HS-27A (cell line): Measurements from ENCODE around the gene CHRND.

Experiments used
- DNase-seq: peaks from one replicate; pipeline ENCODE4 v3.0.0-alpha.2; 2012; ENCODE audit warnings: low read depth, missing footprints

The CHRND gene

DNA sequence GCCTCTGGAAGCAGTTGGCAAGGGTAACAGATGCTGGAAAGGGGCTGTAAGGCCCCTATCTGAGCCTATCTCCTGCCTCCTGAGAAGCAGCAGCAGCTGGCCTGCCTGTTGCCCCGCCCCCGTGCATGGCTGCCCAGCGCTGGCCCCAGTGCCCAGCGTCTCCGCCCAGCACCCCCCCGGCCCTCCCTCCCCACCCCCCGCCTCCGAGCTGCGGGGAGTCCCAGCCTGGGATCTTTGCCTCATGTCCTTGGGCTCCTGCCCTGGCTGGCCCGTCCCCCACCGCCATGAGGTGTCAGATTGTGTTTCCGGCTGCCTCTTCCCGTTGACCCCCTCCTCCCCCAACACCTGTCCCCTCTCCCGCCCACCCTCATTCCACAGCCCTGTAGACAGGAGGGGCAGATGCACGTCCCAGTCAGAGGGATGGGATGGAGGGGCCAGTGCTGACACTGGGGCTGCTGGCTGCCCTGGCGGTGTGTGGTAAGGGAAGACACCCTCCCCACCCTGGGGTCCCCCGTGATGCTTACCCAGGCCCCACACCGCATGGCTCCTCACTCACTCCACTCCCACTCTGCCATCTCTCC is at the start of gene CHRND:
Gene CHRND (plus strand): TSS at position 370 of the 581 bp plus-strand sequence. CDS start 56 bp downstream, at position 426.
- no peak for DNase-seq

DNA sequence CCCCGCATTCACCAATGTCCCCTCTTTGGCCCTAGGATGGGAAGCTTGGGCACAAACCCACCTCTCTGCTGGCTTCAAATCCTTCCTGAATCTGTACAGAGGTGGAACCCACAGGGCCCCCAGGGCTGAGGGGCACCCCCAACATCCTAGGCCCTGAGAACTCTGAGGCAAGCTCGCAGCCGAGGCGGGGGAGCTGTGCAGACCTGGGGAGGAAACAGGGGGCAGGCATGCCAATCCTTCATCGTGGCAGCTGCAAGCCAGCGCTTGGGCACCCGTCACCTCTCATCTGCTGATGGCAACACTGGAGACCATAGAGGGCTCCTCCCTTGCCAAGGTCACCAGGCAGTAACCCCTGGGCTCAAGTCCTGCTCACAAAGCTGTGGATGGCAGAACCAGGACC is 49.2 kb upstream of the CHRND start:
- no peak for DNase-seq

DNA sequence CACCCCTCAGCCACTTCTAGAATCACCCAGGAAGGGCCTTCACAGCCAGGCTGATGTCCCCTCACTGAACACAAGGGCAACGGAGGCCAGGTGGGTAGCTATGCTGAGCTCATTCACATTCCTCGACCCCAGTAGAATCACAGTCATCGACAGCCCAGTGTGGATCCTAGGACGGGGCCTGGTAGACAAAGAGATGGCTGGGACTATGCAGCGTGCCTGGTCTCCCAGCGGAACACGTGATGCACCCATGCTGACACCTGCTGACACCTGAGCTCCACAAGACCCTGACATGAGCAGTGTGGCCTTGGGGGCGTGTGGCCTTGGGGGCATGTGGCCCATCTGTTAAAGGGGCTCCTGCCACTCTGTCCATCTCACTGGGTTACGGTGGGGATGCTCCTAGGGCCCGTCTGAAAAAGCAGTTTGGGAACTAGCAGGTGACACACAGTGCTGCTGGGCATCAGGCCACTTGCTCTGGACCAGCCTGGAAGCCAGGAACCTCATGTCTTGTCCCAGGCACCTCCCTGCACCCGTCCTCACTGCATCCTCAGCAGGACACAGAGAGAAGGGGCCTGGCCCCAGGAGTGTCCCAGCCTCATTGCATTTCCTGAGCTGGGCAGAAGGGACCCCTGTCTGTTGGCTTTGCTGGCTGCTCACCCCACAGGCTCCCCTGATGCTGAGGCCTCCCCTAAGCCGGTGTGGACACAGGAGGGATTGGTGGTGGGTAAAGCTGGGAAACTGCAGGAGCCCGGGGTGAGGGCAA is 48.0 kb upstream of the CHRND start:
- DNase-seq = no peak

DNA sequence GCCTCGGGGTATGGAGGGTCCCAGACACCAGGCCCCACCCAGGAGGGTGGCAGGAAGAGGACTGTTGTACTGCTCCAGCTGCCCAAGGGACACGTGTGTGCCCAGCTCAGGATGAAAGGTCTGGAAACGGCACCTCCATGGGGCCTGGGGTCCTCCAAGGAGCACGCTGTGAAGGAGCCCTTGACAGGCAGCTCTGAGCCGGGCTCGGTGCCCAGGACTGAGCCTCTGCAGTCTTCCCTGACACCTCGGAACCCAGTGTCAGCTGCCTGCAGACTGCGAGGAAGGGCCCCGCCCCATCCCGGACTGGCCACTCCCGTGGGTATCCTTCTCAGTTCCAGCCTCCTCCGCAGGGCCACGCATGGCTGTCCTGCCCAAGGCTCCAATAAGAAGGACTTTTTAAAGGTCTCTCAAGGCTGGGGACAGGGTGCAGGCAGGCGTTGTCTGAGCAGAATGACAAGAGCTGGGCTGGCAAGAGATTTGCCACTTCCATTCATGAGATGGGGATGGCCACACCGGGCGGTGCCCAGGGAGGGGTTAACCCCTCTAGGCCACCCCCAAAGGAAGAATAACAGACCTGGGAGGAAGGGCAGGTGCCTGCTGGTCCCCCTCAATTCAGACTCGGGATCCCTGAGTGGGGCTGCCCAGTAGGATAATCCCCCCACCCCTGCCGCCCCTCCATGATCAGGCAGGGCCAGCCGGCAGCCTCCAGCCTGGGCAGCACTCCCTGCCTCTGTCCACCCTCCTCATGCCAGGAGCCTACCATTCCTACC is 47.2 kb upstream of the CHRND start:
- DNase-seq = no peak

DNA sequence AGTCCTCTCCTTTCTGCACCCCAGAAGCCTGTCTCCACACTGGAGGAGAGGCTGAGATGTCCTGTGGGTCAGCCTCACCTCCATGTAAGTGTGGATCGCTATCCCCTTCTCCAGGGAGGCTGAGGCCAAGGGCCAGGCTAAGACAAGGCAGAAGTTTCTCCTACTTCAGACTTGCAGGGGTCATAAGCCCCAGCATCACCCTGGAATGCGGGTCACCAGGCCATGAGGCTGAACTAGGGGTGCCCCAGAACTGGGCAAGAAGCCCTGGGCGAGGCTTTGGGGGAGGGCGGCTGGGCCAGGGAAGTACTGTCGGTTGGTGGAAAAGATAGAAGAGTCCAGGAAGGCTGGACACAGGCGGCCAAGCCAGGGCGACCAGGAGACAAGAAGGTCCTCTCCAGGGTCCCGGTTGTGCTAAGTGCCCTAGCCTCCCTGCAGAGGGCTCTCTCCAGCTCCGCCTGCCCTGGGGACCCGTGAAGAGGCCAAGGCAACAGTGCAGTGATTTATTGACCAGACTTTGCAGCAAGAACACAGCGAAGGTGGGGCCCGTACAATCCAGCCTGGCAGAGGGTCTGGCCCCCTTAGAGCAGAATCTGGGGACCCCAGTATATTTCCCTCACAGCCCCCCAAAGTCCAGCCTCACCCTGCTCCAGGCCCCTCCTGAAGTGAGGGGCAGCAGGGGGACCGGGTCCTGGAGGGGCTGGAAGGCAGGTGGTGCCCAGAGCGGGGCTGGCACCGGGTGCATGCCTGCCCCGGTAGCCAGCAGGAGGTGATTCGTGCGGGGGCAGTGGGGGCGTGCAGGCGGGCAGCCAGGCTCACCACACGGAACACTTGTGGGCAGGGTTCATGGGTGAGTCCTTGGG is 46.4 kb upstream of the CHRND start:
- DNase-seq = no peak

DNA sequence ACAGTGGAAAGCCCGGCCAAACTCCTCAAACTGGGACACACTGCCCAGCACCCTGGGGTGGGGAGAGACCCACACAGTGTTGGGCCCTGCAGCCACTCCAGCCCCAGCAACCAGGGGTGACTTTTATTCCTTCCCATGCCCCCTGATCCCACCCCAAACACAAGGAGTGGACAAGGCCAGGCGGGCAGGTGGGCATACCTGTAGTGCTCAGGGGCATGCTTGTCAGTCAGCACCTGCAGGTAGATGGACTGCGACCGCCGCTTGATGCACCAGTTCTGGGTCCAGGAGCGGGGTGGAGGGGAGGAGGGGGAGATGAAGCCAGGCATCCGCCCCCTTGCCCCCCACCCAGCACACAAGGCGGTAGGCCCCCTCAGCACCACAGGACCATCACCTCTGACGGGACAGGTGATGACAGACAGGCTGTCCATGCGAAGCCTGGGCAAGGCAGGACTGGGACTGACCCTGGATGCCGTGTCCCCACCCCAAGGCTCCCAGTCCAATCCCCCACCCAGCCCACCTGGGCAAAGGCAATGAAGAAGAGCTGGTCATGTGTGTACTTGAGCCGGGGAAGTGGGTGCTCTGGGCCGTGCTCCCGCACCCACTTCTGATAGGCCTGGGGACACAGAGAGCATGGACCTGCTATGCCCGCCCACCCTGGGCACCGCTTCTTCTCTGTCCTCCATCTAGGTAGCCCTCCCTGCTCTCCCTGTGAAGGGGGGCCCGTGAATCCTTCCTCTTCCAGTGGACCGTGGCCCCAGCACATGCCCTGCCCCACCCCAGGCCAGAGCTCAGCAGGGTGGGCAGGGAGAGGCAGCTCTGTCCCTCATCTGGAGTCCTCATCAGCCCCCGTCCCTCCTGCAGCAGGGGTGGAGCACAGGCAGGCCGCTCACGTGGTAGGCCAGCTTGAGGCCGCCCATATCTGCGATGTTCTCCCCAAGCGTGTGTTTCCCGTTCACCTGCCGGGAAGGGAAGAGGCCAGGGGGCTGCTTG is 45.5 kb upstream of the CHRND start:
- no peak for DNase-seq

DNA sequence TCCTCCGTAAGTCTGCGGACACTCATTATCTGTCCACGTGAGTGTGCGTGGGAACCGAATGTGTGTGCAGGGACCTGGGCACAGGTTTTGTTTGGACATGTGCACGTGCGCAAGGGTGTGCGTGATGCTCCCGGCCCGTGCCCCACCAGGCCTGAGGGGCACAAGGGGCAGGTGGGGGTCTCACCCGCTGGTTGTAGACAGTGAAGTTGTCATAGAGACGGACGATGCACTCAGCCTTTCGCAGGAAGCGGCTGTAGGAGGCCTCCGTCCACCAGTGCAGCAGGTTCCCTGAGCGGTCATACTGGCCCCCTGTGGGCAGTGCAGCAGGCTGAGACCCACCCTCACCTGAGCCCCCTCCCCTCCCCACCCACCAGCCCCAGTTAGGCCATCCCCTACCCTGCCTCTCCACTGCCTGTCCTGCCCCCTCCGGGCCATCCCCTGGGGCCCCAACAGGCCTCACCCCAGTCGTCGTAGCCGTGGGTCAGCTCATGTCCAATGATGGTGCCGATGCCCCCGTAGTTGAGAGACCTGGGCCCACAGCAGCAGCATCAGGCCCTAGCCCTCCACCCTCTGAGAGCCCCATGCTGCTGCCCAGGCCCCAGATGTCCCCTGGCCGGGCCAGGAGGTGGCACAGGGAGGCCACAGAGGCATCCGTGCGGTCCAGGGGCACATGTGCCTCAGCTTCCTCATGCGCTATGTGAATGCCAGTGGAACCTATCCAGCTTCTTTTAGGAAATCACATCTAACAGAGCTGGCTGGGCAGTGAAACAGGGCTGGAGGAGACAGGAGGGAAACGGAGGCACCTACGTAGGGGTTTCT is 44.4 kb upstream of the CHRND start:
- no peak for DNase-seq

DNA sequence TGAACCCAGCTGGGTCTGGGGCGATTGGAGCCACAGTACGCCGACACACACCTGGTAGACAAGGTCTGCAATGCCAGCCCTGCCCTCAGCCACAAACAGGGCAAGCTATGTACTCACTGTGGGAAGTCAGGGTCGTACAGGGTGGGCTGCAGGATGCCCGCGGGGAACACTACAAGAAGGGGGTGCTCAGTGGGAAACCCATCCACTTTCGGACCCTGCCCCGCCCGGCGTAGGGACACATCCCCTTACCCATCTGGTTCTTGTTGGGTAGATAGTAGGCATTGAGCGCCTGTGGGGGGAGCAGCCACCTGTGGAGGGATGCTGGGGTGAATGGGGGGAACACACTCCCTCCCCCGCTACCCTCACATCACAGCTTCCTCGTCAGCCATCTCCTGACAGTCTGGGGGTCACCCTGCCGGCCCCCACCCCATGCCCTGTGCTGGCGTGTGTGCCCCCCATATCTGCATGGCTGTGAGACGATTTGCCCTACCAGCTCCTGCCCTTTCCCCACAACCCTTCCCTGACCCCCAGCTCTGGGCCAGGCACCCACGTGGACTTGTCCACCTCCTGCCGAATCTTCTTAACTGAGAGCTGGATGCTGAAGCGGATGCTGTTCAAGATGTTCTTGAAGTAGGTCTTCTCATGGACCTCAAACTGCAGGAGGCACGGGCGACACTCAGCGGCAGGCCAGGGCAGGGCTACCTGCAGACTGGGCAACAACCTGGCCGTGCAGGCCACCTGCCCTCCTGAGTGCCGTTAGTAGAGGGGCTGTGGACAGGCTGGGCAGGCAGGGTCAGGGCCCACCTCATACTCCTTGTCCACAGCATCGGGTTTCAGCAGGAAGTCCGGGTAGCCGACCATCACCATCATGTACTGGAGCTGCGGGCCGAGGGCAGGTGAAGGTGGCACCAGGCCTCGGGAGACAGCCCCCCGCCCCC is 43.4 kb upstream of the CHRND start:
- DNase-seq = no peak

DNA sequence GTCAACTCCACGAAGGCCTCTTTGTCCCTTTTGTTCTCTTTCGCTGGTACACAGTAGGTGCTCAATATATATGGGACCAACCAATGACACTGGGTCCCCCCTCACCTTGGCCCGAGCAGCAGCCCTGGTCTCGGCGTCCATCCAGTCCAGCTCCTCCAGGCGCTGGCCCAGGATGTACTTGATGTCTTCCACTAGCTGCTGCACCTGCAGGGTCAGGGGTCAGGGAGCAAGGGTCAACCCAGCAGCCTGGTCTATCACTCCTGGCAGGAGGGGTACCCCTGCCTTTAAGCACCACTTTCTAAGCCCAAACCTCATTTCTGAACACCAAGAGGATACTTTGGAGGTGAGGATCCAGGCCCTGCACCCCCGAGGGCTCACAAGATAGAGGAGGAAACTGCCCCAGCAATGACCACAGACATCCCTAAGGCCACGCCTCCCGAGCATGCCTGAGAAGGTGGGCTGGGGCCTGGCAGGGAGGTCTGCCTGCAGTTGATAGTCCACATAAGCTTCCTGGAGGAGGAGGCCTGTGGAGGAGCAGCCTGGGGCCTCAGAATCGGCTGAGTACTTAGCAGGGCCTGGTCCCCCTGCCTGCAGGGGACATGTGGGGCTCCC is 42.5 kb upstream of the CHRND start:
- no peak for DNase-seq

DNA sequence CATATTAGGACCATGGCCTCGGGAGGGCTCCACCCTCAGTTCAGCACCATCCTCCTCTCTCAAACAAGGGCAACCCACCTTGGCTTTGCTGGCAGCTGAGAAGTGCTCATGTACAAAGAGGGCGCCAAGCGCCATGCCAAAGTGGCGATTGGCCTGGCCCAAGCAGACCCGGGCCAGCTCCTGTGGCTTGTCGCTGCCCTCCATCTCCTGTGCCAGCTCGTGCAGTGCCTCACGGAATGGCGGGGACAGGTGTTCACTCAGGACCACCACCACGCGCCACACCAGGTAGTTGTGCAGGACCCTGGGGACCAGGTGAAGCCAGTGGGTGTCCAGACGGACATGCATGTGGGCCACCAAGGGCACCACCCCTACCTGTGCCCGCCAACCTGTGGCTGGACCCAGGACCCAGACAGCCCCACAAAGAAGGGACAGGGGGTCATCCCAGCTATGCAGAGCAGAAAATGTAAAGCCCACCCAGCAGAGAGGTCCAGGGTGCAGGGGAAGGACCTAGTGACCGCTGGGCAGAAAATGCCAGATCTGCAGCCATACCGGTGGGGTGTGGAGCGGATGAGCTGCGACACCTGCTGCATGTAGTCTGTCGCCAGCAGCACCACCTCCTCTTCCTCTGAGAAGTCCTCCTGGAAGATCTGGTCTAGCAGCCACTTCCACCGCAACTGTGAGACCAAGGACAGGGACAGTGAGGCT is 41.9 kb upstream of the CHRND start:
- no peak for DNase-seq

DNA sequence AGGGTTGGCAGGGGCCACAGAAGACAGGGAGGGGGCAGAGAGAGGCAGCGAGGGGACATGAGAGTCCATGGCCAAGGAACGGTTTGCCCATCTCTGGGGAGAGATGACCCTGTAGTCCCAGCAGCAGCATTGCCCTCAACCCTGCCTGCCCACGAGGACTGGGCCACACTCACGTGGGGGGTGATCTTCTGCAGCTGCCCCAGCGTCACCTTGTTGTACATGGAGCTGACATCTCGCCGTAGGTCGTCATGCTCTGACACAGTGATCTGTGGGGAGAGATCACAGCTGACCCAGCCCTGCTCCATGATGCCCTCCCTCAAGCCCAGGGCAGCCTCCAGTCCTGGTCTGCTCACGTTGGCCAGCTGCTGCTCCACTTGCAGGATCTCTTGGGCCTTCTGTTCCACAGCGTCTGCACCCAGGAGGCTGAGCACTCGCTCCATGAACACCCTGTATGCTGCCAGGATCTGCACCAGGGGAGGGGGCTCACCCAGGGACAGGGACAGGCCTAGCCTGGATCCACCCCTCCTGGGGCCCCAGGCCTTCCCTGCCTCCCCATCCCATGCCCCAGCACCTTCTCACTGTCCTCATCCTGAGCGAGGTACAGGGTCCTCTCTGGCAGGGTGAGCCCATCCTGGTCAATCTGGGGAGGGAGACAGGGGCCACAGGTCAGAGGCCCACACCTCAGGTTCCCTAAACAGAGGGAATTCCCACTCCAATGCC is 41.2 kb upstream of the CHRND start:
- no peak for DNase-seq

DNA sequence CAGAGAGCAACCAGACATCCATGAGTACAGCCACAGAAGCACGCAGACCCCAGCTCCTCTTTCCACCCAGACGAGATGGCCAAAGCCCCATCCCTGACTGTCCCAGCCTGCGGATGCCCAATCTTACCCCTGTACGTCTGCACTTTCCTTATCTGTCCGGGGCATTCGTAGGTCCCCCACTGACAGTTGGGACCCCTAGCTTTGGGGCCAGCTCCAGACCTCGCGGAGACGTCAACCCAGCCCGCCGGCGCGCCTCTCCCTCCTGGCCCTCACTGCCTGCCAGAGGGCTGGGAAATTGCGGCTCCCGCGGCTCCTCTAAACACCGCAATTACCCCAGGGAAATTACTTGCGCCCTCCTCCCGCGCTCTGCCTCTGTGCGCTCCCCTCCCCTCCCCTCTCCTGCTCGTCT is 40.6 kb upstream of the CHRND start:
- no peak for DNase-seq

DNA sequence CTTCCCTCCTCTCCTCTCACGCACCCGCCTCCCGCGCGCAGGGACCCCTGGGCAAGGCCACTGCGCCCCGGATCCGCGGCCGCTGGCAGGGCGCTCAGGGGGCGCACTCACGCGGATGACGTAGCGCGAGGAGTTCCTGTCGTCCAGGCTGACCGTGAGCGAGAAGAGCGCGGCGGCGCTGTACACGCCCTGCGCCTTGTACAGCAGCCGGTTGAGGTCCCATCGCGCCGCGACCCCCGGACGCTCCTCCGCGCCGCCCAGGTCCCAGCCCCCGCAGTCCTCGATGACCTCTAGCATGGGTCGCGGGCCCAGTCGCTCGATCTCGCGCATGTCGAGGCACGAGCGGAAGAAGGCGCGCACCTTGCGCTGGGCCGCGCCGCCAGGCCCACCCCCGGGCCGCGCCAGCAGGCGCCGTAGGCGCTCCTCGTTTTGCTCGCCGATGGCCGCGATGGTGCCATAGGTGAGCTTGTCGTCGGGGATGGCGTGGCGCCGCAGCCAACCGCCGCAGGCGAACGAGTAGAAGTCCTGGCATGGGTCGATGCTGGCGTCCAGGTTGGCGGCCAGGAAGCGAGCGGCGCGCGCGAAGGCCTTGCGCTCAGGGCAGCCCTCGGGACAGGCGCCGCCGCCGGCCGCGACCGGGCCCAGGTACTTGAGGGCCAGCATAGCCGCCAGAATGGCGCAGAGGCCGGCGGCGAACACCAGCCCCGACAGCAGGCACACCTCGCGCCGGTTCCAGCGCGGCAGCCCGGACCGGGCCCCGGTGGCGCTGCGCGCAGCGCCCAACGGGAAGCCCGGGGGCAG is 40.0 kb upstream of the CHRND start:
- DNase-seq = no peak

DNA sequence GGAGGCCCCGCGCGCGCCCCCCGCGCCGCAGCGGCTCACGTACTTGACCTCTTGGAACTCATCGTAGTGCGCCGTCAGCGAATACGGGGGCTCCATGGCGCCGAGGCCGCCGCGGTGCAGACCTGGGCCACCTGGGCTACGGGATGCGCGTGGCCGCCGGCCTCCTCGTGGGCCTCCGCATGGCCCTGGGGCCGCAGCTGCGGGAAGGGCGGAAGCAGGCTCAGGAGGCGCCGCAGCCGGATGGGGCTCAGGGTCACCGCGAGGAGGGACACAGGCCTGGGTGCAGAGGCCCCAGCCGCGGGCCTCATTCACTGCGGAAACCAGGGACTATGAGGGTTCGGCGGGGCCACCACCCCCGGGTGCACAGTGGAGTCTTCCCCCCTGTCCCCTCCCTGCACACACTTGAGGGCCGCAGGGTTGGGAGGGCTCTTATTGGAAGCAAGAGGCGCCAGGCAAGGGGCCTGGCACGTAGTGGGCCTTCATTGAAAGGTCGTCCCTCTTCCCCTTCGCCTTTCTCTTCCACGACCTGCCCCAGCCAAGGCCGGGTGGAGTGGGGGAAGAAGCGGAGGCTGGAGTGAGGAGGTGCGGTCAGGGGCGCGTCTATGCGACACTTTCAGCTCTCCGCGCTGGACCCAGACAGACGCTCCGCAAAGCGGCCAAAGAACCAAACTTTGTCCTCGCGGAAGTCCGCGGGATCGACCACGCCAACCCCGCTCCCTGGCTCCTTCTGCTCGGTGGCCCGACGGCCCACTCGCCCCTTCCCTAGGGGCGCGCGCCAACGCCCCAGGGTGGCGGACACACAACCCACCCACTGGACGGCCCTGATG is 39.2 kb upstream of the CHRND start:
- no peak for DNase-seq

DNA sequence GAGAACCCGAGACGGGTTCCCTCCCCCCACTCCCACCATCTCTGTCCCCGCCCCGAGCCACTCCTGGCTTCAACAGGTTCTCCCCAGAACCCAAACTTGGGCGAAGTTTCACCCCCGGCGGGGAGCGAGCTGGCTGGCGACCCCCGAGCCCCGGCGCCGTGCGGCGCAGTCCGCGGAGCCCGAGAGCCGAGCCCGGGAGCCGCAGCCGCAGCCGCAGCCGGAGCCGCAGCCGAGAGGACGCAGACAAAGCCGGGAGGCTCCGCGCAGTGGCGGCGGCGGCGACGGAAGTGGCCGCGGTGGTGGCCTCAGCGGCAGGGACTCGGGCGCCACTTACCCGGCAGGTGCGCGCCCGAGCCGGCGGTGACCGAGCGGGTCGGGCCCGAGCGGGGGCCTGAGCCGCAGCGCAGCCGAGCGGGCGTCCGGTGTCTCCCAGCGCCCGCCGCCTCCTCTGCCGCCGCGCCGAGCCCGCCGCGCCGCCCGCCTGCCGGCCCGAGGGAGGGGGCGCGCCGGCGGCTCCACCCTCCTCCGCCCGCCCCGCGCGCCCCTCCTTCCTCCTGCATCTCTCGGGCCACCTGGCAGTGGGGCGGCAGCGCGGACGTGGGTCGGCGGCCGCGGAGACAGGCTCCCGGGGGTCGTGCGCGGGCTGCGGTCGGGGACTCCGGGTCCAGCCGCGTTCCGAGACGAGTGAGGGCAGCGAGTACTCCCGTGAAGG is 38.4 kb upstream of the CHRND start, which contains the start of gene ECEL1:
Gene ECEL1 (minus strand): TSS at position 450 of the 712 bp plus-strand sequence. CDS start 1,181 bp downstream, outside the sequence.
- no peak for DNase-seq
